Bladder microvascular endothelial cell (primary cell): ENCODE measurements around the gene LY6G5C. TPM values are rescaled to one million over a fixed set of nuclear protein-coding genes. Genes with fewer than 3 reads are reported as not detected.

Experiments
- total RNA-seq: library from RNA; depleted of rRNA; stranded (reverse); fragments of >200 nt; gene quantifications from 2 replicates; pipeline ENCODE4 v1.2.3, GENCODE V29; 2014

LY6G5C gene, protein sequence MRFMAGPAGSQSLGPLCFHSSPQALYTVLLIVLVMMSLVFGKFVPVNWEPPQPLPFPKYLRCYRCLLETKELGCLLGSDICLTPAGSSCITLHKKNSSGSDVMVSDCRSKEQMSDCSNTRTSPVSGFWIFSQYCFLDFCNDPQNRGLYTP
- total RNA-seq: 1.8 and 2.1 TPM in 2 replicates

DNA sequence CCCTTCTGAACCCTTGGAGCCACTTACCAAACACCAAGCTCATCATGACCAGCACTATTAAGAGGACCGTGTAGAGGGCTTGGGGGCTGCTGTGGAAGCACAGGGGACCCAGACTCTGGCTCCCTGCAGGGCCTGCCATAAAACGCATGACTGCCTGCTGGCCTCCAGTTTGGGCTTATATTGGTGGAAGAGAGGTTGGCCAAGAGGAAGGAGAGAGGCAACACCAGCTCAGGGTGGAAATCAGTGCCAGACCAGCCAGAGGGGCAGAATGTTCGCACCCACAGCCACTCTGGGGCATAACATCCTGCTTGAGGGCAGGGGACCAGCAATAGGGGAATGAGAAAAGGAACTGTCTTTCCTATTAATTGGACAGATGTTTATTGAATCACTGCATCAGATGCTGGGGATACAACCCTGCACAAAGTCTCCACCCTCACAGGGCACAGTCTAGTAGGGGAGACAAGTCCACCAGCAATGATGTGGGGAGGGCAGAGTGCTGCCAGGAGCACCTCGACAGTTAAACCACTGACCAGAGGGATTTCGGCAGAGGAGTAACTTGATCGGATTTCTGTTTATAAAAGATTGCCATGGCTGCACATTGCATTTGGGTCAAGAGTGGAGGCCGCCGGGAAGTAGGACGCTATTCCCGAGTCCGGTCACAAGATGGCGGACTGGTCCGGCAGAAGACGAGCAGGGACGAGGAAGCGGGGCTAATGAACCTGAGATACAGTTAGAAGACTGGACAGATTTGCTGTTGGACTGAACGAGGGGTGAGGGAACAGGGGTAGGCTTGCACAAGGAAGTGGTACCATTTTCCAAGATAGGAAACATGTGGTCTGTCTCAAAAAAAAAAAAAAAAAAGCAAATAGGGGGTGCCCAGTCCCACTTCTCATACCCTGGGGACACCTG is at the start of gene LY6G5C:
TSS of gene LY6G5C (minus strand) at position 842 of the 909 bp plus-strand sequence. CDS start at position 148, 694 bp downstream.

DNA sequence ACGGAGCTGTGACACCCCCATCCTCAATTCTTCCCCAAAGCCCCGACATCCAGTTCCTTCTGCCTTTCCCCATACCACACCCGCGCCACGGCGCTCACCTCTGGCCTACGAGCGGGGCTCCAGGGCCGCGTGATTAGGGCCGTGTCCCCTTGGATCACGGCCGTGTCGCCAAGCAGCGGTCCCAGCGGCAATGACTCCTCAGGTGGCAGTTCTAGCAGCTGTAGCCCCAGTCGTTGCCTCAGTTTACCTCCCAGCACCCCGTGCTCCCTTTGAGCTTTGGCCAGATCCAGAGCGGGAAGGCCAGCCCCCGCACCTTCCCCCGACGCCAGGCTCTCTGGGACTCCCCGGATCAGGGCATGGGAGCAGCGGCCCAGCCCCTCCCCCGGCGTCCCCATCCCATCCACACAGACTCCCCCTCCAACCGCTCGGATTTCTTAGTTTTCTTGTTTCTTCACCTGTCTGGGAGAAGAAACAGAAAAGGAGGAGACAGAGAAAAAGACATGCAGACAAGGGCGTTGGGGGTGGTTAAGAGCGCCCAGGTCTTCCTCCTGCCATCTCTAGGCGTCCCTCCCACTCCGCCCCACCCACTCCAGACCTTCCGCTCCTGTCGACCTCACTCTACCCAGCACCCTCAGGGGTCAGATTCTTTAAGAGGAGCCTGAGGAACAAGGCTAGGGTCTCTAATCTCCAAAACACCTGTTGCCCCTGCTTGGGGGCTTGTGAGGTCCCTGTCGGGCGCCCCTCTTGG is 48.1 kb upstream of the LY6G5C start, which contains the start of gene DDAH2:
TSS of gene DDAH2 (minus strand) at position 533 of the 748 bp plus-strand sequence. CDS start at position 395, 138 bp downstream.

GRCh38 chr6:31723245-31723979 is 42.5 kb upstream of the LY6G5C start, which contains the start of gene MPIG6B:
Gene MPIG6B, plus strand, starts transcription at chr6:31723373. Its CDS starts 11 bp downstream, at chr6:31723384.

DNA sequence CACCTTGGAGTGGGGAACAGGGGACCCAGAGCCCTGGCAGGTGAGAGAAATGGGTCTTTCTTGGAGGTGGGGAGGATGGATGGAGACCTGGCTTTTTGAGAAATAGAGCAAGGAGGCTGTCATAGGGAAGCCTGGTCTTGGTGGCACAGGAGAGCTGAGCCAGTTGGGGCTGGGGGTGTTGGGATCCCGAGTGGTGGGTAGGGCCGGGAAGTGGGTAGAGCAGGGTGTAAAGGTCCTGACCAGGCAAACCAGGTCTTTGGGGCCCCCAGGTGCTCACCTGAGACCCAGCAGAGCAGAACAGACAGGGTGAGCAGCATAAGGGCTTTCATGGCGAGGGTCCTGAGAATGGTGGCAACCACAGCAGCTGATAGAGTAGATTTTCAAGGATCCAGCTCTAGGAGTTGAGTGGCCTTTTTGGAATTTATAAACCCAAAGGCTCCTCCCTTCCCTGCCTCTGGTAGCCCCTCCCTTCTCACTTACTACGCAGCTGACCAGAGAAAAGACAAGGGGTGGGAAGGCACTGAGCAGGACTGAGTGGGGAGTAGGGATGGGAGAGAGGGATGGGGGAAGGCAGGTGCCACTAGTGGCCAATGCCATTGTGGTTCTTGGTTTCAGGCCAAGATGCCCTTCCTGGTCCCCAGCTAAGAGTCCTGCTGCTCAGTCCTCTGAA is 40.6 kb upstream of the LY6G5C start, which contains the start of gene LY6G6C:
TSS of gene LY6G6C (minus strand) at position 396 of the 670 bp plus-strand sequence. CDS start at position 329, 67 bp downstream.

GRCh38 chr6:31715022-31715958 is 34.4 kb upstream of the LY6G5C start, which contains the start of gene LY6G6D:
Gene LY6G6D, plus strand, starts transcription at chr6:31715348. Its CDS starts 8 bp downstream, at chr6:31715356.

DNA sequence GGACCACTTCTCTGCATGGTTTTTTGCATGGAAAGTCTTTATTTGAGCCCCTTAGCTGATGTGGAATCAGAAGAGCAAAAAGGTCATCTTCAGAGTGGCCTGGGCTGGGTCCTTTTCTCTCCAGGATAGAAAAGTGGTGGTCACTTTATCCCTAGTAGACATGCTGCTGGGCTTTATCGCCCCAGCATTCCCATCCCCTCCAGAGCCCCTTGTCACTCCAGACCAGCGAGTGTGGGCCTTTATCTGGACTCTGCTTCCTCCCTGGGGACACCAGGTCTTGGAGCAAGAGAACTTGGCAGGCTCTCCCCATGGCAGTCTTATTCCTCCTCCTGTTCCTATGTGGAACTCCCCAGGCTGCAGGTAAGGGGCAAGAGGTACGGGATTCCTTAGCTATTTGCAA is 25.7 kb upstream of the LY6G5C start, which contains the start of gene LY6G6F:
TSS of gene LY6G6F (plus strand) at position 268 of the 400 bp plus-strand sequence. CDS start at position 309, 41 bp downstream.

DNA sequence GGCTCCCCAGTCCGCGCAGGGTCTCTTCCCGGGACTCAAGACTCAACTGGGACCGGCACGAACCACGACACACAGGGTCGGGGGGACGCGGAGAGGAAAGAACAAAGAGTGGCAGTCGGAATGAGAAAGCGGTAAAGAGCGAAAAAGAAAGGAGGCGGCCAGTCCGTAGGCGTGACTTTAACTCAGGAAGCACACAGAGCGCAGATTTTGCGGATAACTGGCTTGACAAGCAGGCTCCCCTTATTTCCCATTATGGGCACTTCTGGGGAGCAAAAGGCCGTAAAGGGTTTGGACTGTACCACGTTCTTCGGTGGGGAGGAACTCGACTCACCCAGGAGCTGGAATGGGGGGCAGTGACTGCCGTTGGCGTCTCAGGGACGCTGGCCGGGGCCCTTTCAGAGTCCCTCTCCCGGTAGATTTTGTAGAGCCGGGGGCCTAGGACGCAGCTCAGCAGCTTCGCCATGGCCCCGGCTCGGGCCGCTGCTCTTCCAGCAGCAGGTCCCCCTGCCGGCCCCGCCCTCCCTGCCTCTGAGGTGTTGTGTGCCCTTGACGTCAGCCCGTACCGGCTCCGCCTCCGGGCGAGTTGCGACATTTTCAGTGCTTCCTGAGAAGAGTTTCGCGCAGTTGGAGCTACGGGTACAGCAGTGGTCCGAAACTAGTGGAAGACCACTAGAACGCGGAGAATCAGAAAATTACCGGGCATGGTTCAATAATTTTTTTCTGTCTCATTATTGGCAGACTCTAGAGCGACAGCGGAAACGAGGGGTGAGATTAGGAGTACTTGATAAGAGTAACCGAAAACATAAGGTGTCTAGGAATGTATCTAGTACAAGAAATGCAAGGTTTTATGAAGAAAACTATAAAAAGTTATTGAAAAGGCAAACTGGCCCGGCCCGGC is 22.2 kb upstream of the LY6G5C start, which contains the start of gene ABHD16A:
TSS of gene ABHD16A (minus strand) at position 506 of the 898 bp plus-strand sequence. CDS start at position 463, 43 bp downstream.

DNA sequence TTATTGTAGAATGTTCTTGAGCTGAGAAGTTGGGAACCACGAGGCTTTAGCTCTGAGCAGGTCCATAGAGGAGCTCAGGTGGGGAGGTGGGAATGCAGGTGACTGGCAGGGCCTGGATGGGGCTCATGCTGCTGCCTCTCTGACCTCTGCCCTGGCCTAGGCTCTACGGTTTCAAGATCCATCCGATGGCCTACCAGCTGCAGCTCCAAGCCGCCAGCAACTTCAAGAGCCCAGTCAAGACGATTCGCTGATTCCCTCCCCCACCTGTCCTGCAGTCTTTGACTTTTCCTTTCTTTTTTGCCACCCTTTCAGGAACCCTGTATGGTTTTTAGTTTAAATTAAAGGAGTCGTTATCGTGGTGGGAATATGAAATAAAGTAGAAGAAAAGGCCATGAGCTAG is 11.2 kb downstream of the LY6G5C start, which contains the start of gene LY6G5B:
TSS of gene LY6G5B (plus strand) at position 301 of the 400 bp plus-strand sequence. CDS start 975 bp downstream, outside the sequence.

DNA sequence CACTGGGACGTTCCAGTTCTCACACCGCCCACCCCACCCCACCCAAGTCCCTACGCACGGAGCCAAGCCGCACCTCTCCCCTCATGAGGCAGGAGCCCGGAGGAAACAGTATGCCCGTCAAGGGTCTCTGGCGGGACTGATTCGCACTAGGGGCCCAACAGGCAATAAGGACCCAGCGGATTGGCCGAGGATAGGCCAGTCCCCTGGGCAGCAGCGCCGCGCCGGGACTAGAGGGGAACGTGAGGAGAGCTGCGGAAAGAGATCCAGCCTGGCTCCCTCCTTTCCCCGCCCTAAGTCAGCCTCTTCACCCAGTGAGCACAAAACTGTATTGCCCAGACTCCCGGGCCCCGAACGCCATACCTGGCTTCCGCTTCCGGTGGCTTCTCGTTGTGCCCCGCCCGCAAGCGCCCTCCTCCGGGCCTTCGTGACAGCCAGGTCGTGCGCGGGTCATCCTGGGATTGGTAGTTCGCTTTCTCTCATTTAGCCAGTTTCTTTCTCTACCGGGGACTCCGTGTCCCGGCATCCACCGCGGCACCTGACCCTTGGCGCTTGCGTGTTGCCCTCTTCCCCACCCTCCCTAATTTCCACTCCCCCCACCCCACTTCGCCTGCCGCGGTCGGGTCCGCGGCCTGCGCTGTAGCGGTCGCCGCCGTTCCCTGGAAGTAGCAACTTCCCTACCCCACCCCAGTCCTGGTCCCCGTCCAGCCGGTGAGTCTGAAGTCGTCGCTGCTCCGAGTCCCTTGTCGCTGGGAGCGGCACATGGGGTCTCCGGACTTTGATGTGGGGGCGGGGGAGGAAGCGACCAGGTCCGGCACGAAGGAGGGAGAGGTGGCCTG is 15.1 kb downstream of the LY6G5C start, which contains the start of gene CSNK2B:
TSS of gene CSNK2B (plus strand) at position 580 of the 836 bp plus-strand sequence. CDS start 752 bp downstream, outside the sequence.

GRCh38 chr6:31664790-31665500 is 15.9 kb downstream of the LY6G5C start, which contains the start of gene GPANK1:
Gene GPANK1, minus strand, starts transcription at chr6:31664997. Its CDS starts 519 bp downstream, at chr6:31664478.

GRCh38 chr6:31660381-31661261 is 20.2 kb downstream of the LY6G5C start, which contains the start of gene C6orf47:
Gene C6orf47, minus strand, starts transcription at chr6:31660778. Its CDS starts 831 bp downstream, at chr6:31659947.

GRCh38 chr6:31655349-31656237 is 25.3 kb downstream of the LY6G5C start, which contains the start of gene APOM:
Gene APOM, plus strand, starts transcription at chr6:31655894. Its CDS starts 73 bp downstream, at chr6:31655967.

